Ovary (tissue), 3 donors: ENCODE measurements around the gene PHLDB1.

Experiments
- CTCF ChIP-seq, 3 donors: fragments of 450-650 bp in 2 of 3; fragments of 200-600 bp in 1 of 3; IDR thresholded peaks; one replicate each; pipeline versions ENCODE4 v1.5.1 to v1.8.0; 2016 to 2022; ENCODE audit warnings: antibody characterized with exemption in 3 of 3, mild to moderate bottlenecking in 1 of 3
- POLR2A ChIP-seq: fragments of 450-650 bp; IDR thresholded peaks from one replicate; pipeline ENCODE4 v1.6.1; 2017; ENCODE audit warnings: antibody characterized with exemption, mild to moderate bottlenecking, moderate library complexity
- donor health status: DM: no; HTN: no; CAD: no.

- TF ChIP-seq CTCF (IDR thresholded peaks at IDR 0.05) (no peak), POLR2A (no peak)
These were observed 29.3 kb downstream of the PHLDB1 start for GRCh38 chr11:118636569-118637290.
